K562 (cell line): ENCODE data around the gene RTN4. TPM values are rescaled to one million over a fixed set of nuclear protein-coding genes. Genes with fewer than 3 reads are reported as not detected.

Experiments
- BRF1 ChIP-seq: IDR thresholded peaks from 3 replicates; pipeline ENCODE4 v1.6.1; 2011; ENCODE audit warnings: borderline replicate concordance, mild to moderate bottlenecking; ENCODE audit not compliant: insufficient read length; ENCODE audit errors: extremely low read depth
- CXXC5 ChIP-seq: fragments of 250-450 bp; sonication (Bioruptor Pico); IDR thresholded peaks from 2 replicates; pipeline ENCODE4 v1.8.0; 2022; ENCODE audit warnings: inconsistent platforms, mild to moderate bottlenecking, moderate library complexity
- FIP1L1 ChIP-seq: fragments of 200-400 bp; formaldehyde crosslinking; IDR thresholded peaks from 2 replicates; pipeline ENCODE4 v1.6.1; 2018; ENCODE audit warnings: mild to moderate bottlenecking, low read depth, low read length; ENCODE audit not compliant: poor library complexity, severe bottlenecking
- HDAC2 ChIP-seq: fragments of 450-650 bp; IDR thresholded peaks from 2 replicates; pipeline ENCODE4 v1.6.1; 2016; ENCODE audit warnings: mild to moderate bottlenecking
- KLF6 ChIP-seq: fragments of 250-450 bp; sonication (Bioruptor Pico); IDR thresholded peaks from 2 replicates; pipeline ENCODE4 v1.4.0; 2020; ENCODE audit warnings: mild to moderate bottlenecking, moderate library complexity, borderline replicate concordance
- MCM7 ChIP-seq, 2 experiments: fragments of 450-650 bp; IDR thresholded peaks; 2 replicates each; pipeline ENCODE4 v1.6.1; 2016 to 2018
- RUNX1 ChIP-seq: sonication (generic); IDR thresholded peaks from 2 replicates; pipeline ENCODE4 v1.6.1; 2016; ENCODE audit warnings: antibody characterized with exemption, low read depth
- SRSF7 ChIP-seq: fragments of 200-400 bp; formaldehyde crosslinking; optimal IDR thresholded peaks from 2 replicates; pipeline ENCODE3; 2017; ENCODE audit warnings: mild to moderate bottlenecking, low read depth, low read length
- ZC3H4 ChIP-seq: sonication (generic); formaldehyde crosslinking; IDR thresholded peaks from 2 replicates; pipeline ENCODE4 v1.9.0; 2021; ENCODE audit warnings: missing genetic modification reagents, borderline replicate concordance
- ZNF146 ChIP-seq: IDR thresholded peaks from one replicate; pipeline ENCODE4 v1.6.1; 2018; ENCODE audit warnings: missing compliant biosample characterization; ENCODE audit not compliant: unreplicated experiment
- ZNF717 ChIP-seq: fragments of 250-450 bp; sonication (Bioruptor Pico); IDR thresholded peaks from 2 replicates; pipeline ENCODE4 v1.5.0; 2021
- polyA plus RNA-seq, 8 experiments: library from polyadenylated mRNA; depleted of rRNA in 4 of 8; stranded (reverse) in 5 of 8; unstranded in 3 of 8; fragments of >200 nt; fragmentation: Nextera tagmentation in 2 of 8; fragmentation: Illumina TruSeq in 1 of 8; extraction: Ambion mirVana in 2 of 8; extraction: Trizol in 1 of 8; gene quantifications; 2 replicates each; pipeline versions ENCODE4 v1.2.1 to v1.2.3, GENCODE V29; 2011 to 2014; ENCODE audit warnings: inconsistent platforms in 1 of 8, missing spikeins in 1 of 8
- total RNA-seq, 7 experiments: library from RNA; depleted of rRNA in 6 of 7; stranded (reverse); fragments of >200 nt in 6 of 7; fragmentation: Illumina TruSeq in 2 of 7; extraction: Trizol in 2 of 7; gene quantifications; 2 replicates each; pipeline versions ENCODE4 v1.2.1 to v1.2.3, GENCODE V29; 2011 to 2021; ENCODE audit warnings: low replicate concordance in 1 of 7
- TF ChIP-seq, protein P1 (sequence below): fragments of 250-450 bp; sonication (Bioruptor Pico); IDR thresholded peaks from 2 replicates; pipeline ENCODE4 v1.8.0; 2022; ENCODE audit warnings: moderate library complexity, mild to moderate bottlenecking, inconsistent platforms
- TF ChIP-seq, protein P2 (sequence below), 2 experiments: fragments of 450-650 bp; IDR thresholded peaks; 2 replicates each; pipeline ENCODE4 v1.6.1; 2016
- TF ChIP-seq, protein P3 (sequence below): fragments of 450-650 bp; IDR thresholded peaks from 2 replicates; pipeline ENCODE4 v1.6.1; 2016
- TF ChIP-seq, protein P4 (sequence below): sonication (generic); formaldehyde crosslinking; IDR thresholded peaks from 2 replicates; pipeline ENCODE4 v1.8.0; 2022; ENCODE audit warnings: missing genetic modification reagents, mild to moderate bottlenecking, moderate library complexity, borderline replicate concordance
- TF ChIP-seq, protein P5 (sequence below), 2 experiments: fragments of 450-650 bp; IDR thresholded peaks; 2 replicates each; pipeline ENCODE4 v1.6.1; 2018; ENCODE audit warnings: mild to moderate bottlenecking in 2 of 2, low read depth in 1 of 2; ENCODE audit not compliant: partially characterized antibody in 2 of 2

RTN4 gene
- total and polyA plus RNA-seq, 9 of the 15 experiments (the other 6 are each of a cell fraction or from before 2014, with no cell fraction given), result 73.0 to 248 (median 116) TPM

DNA sequence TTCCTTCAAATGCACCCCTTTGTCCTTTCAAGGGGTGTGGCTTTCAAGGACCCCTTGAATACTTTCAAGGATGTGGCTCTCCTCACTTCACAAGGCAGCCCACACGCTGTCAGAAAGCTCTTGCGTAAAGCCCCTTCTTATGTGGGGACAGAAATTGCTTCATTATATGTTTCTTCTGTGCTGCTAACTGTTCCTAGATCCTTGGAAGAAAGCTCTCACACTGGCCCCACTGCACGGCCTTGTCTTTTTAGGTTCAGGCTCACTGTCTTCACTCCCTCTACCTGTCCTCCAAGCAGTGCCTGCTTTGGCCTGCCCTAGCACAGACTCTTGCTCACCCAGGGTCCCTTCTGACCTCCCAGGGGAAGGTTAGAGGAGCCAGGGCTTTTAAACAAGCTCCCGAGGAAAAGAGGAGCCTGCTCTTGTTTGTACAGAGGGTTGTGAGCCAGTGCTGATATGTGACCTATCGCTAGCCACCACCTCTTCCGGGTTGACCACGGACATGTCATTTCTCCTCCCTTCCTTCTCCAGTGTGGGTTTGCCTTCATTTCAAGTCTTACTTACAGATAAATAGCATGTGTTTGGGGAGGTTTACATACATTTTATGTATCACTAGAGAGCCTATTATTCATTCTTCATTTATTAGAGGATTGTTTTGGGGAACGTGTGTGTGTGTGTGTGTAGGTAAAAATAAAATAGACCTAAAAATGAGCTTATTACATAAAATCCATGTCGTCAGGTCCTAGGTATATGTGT lies 94.7 kb downstream of the RTN4 start (continued):
- TF ChIP-seq ZC3H4 (no peak), ZNF717 (CRISPR knock-in tag) (no peak), CXXC5 (CRISPR knock-in tag) (peak; percentile 63), MCM7 (IDR thresholded peaks at IDR 0.05) (no peak), BRF1 (no peak), SRSF7 (no peak), ZNF146 (CRISPR knock-in tag) (no peak), HDAC2 (peak; percentile 23; the same call in 1 of the 2 replicates), KLF6 (CRISPR knock-in tag) (no peak), FIP1L1 (no peak), RUNX1 (no peak)
- TF ChIP-seq, protein P1, sequence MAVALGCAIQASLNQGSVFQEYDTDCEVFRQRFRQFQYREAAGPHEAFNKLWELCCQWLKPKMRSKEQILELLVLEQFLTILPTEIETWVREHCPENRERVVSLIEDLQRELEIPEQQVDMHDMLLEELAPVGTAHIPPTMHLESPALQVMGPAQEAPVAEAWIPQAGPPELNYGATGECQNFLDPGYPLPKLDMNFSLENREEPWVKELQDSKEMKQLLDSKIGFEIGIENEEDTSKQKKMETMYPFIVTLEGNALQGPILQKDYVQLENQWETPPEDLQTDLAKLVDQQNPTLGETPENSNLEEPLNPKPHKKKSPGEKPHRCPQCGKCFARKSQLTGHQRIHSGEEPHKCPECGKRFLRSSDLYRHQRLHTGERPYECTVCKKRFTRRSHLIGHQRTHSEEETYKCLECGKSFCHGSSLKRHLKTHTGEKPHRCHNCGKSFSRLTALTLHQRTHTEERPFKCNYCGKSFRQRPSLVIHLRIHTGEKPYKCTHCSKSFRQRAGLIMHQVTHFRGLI, result 0 out of 2 replicates have a peak, but pooled peaks have one; percentile 55
- TF ChIP-seq, protein P2, sequence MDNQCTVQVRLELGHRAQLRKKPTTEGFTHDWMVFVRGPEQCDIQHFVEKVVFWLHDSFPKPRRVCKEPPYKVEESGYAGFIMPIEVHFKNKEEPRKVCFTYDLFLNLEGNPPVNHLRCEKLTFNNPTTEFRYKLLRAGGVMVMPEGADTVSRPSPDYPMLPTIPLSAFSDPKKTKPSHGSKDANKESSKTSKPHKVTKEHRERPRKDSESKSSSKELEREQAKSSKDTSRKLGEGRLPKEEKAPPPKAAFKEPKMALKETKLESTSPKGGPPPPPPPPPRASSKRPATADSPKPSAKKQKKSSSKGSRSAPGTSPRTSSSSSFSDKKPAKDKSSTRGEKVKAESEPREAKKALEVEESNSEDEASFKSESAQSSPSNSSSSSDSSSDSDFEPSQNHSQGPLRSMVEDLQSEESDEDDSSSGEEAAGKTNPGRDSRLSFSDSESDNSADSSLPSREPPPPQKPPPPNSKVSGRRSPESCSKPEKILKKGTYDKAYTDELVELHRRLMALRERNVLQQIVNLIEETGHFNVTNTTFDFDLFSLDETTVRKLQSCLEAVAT (IDR thresholded peaks at IDR 0.05), result 0 out of 4 replicates have a peak, but pooled peaks of 1 of the 2 experiments have one; percentile 56
- TF ChIP-seq, protein P3, sequence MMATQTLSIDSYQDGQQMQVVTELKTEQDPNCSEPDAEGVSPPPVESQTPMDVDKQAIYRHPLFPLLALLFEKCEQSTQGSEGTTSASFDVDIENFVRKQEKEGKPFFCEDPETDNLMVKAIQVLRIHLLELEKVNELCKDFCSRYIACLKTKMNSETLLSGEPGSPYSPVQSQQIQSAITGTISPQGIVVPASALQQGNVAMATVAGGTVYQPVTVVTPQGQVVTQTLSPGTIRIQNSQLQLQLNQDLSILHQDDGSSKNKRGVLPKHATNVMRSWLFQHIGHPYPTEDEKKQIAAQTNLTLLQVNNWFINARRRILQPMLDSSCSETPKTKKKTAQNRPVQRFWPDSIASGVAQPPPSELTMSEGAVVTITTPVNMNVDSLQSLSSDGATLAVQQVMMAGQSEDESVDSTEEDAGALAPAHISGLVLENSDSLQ, result no peak
- TF ChIP-seq, protein P4, sequence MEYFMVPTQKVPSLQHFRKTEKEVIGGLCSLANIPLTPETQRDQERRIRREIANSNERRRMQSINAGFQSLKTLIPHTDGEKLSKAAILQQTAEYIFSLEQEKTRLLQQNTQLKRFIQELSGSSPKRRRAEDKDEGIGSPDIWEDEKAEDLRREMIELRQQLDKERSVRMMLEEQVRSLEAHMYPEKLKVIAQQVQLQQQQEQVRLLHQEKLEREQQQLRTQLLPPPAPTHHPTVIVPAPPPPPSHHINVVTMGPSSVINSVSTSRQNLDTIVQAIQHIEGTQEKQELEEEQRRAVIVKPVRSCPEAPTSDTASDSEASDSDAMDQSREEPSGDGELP (CRISPR knock-in tag), result peak; percentile 30; the same call in 1 of the 2 replicates
- TF ChIP-seq, protein P5, sequence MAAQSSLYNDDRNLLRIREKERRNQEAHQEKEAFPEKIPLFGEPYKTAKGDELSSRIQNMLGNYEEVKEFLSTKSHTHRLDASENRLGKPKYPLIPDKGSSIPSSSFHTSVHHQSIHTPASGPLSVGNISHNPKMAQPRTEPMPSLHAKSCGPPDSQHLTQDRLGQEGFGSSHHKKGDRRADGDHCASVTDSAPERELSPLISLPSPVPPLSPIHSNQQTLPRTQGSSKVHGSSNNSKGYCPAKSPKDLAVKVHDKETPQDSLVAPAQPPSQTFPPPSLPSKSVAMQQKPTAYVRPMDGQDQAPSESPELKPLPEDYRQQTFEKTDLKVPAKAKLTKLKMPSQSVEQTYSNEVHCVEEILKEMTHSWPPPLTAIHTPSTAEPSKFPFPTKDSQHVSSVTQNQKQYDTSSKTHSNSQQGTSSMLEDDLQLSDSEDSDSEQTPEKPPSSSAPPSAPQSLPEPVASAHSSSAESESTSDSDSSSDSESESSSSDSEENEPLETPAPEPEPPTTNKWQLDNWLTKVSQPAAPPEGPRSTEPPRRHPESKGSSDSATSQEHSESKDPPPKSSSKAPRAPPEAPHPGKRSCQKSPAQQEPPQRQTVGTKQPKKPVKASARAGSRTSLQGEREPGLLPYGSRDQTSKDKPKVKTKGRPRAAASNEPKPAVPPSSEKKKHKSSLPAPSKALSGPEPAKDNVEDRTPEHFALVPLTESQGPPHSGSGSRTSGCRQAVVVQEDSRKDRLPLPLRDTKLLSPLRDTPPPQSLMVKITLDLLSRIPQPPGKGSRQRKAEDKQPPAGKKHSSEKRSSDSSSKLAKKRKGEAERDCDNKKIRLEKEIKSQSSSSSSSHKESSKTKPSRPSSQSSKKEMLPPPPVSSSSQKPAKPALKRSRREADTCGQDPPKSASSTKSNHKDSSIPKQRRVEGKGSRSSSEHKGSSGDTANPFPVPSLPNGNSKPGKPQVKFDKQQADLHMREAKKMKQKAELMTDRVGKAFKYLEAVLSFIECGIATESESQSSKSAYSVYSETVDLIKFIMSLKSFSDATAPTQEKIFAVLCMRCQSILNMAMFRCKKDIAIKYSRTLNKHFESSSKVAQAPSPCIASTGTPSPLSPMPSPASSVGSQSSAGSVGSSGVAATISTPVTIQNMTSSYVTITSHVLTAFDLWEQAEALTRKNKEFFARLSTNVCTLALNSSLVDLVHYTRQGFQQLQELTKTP (IDR thresholded peaks at IDR 0.05; ENCODE audit: low read depth in 1 of 2, partially characterized antibody in 2 of 2), result peak; percentile 19 to 57
